Measurements from ENCODE around the gene PRR22. TPM values are rescaled to one million over a fixed set of nuclear protein-coding genes. Genes with fewer than 3 reads are reported as not detected.

PRR22 gene
- total RNA-seq, 2 experiments from 2014 or later = 5.3 to 5.4 TPM

- peaks cover 4% of the 10 kb centered on the region for H3K4me1 Mint-ChIP-seq
- ChIA-PET CTCF (interaction anchor here (1.0 kb wide), 1 partner anchor 21 kb away, joined by 5 read pairs; no protein-coding TSS in a partner anchor), POLR2A (no interaction called here)
- no peaks in the 10 kb centered on the region for H3K36me3 Mint-ChIP-seq (ENCODE audit: low read depth)
- H3K27ac Mint-ChIP-seq = no peak overlapping the region
- H3K9me3 Mint-ChIP-seq (ENCODE audit: low read depth) = no peaks in the 10 kb centered on the region
- DNase-seq = no peak
- ATAC-seq = no peak
- H3K27me3 Mint-ChIP-seq = peaks cover 3% of the 10 kb centered on the region
- intact Hi-C loops (cut with DNase I, micrococcal nuclease) = loop anchor here in 1 of 2 experiments (5.0 kb wide), 2 partner anchors 637 to 1818 kb away; partner anchors contain the start of genes CRB3 and PIAS4
- no peak overlapping the region for H3K4me3 Mint-ChIP-seq
These were observed 40.6 kb upstream of the PRR22 start for GRCh38 chr19:5825178-5825577.

DNA sequence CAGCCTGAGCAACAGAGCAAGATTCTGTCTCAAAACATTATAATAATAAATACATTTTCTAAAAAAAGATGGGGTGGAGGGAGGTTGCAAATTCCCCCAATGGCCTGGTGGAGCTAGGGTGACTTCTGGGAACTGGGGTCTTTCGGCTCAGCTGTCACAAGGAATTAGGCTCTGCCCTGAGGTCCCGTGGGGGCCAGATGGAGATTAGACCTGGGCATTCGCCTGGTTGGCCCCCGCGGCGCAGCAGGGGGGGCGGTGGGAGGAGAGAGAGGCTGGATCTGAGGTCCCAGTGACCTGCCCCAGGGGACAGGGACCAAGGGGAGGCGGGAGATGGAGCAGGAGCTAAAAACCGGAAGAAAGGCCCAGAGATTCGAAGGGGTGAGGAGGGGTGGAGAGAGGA lies 40.2 kb upstream of the PRR22 start:
- H3K9me3 Mint-ChIP-seq (ENCODE audit: low read depth) = no peaks in the 10 kb centered on the region
- intact Hi-C loops (cut with DNase I, micrococcal nuclease) = loop anchor here in 1 of 2 experiments (5.0 kb wide), 2 partner anchors 638 to 1817 kb away; partner anchors contain the start of genes CRB3 and PIAS4
- ChIA-PET CTCF (interaction anchor here (1.0 kb wide), 1 partner anchor 21 kb away, joined by 5 read pairs; no protein-coding TSS in a partner anchor), POLR2A (no interaction called here)
- no peak for ATAC-seq
- no peak overlapping the region for H3K27ac Mint-ChIP-seq
- DNase-seq = no peak
- H3K4me1 Mint-ChIP-seq = peaks cover 4% of the 10 kb centered on the region
- peaks cover 3% of the 10 kb centered on the region for H3K27me3 Mint-ChIP-seq
- H3K36me3 Mint-ChIP-seq (ENCODE audit: low read depth) = no peaks in the 10 kb centered on the region
- H3K4me3 Mint-ChIP-seq = no peak overlapping the region

DNA sequence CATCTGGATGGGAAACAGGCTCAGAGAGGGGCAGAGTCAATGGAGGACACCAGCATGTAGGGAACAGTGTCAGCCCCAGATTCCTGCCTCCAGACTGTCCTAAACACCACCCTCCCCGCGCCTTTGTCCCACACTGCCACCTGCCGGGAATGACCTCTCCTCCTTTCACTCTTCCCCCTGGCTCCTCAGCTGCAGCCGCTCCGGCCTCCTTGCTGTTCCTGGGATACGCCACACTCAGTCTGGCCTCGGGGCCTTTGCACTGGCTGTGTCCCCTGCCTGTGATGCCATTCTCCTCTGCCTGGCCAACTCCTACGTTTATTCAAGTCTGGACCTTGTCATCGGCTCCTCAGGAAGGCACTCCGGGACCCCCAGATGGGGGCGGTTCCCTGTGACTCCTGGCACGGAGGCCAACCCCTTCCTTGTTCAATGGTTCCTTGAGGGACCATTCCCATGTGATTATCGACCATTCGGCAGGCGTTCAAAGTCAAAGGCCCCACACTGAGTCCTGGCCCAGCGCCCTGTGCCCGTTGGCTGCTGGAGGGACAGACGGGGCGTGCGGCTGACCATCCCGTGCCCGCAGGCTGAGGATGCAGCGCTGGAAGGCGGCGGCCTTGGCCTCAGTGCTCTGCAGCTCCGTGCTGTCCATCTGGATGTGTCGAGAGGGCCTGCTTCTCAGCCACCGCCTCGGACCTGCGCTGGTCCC lies 39.2 kb upstream of the PRR22 start:
- Mint-ChIP-seq H3K36me3 (ENCODE audit: low read depth) (no peaks in the 10 kb centered on the region), H3K4me1 (peaks cover 4% of the 10 kb centered on the region), H3K4me3 (no peak overlapping the region), H3K27ac (no peak overlapping the region), H3K27me3 (peaks cover 3% of the 10 kb centered on the region), H3K9me3 (ENCODE audit: low read depth) (no peaks in the 10 kb centered on the region)
- POLR2A ChIA-PET = no interaction called here
- CTCF ChIA-PET = no interaction called here
- intact Hi-C loops (cut with DNase I, micrococcal nuclease) = no loop called here
- ATAC-seq (no peak), DNase-seq (no peak)

DNA sequence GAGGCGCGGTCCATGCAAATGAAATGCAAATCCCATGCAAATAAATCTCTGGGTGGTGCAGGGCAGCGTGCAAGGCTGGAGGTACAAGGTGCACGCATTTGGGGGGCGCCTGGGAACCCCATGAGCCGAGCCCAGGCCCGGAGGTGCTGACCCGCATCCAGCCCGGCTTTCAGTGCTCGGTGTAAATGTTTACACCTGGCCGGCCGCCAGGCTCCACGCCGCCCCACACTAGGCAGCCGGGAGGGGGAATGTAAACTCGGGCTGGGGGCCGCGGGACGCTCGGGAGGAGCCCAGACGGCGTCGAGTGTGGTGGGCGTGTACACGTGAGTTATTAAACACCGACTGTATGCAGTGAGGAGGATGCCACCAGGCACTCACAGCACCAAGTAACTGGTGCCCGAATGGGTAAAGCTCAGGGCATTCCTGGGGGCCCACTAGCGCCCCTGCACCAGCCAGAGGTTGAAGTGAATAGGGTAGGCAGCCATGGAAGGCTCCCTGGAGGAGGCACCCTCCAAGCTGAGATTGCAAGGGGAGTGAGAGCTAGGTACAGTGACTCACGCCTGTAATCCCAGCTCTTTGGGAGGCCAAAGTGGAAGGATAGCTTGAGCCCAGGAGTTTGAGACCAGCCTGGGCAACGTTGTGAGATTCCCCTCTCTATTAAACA lies 37.8 kb upstream of the PRR22 start:
- no peak for DNase-seq
- POLR2A ChIA-PET = interaction anchor here (0.6 kb wide), 1 partner anchor 345 kb away, joined by 3 read pairs; no protein-coding TSS in a partner anchor
- Mint-ChIP-seq H3K4me1 (peaks cover 4% of the 10 kb centered on the region), H3K9me3 (ENCODE audit: low read depth) (no peaks in the 10 kb centered on the region), H3K36me3 (ENCODE audit: low read depth) (no peaks in the 10 kb centered on the region), H3K27ac (no peak overlapping the region), H3K4me3 (no peak overlapping the region), H3K27me3 (peaks cover 3% of the 10 kb centered on the region)
- intact Hi-C loops (cut with DNase I, micrococcal nuclease) = no loop called here
- ATAC-seq = no peak
- CTCF ChIA-PET = interaction anchor here (1.2 to 2.7 kb wide), 2 partner anchors 16 to 18 kb away, joined by 4 to 8 read pairs; partner anchors contain the start of gene NRTN

DNA sequence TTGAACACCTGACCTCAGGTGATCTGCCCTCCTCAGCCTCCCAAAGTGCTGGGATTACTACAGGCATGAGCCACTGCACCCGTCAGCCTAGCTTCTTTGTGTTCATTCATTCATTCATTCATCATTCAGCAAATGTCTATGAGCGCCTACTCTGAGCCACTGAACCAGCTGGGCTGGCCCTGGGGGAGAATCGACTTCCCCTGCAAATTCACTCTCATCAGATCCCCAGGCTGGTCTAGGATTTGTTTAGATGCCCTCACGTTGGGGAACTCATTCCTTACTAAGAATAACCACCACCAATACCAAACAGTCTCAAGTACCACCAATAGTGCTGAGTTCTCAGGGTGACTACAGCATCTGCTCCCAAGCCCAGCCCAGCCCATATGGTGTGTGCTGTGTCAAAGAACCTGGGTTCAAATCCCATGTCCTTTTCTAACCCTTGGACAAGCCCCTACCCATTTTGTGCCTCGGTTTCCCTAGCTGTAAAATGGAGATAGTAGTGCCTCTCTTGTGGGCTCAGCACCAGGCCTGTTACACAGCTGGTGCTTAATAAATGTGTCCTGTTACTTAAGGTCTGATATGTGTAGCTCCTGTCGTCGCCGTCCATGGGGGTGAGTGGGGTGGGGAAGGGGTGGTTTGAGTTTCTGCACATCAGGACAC lies 37.1 kb upstream of the PRR22 start:
- POLR2A ChIA-PET = interaction anchor here (0.6 kb wide), 2 partner anchors 287 to 345 kb away, joined by 3 read pairs; no protein-coding TSS in a partner anchor
- H3K4me1 Mint-ChIP-seq = peaks cover 2% of the 10 kb centered on the region
- no peak overlapping the region for H3K27ac Mint-ChIP-seq
- ATAC-seq (no peak), DNase-seq (no peak)
- CTCF ChIA-PET = interaction anchor here (1.2 to 2.7 kb wide), 2 partner anchors 15 to 18 kb away, joined by 4 to 8 read pairs; partner anchors contain the start of gene NRTN
- peaks cover 3% of the 10 kb centered on the region for H3K27me3 Mint-ChIP-seq
- intact Hi-C loops (cut with DNase I, micrococcal nuclease) = no loop called here
- H3K9me3 Mint-ChIP-seq (ENCODE audit: low read depth) = no peaks in the 10 kb centered on the region
- no peak overlapping the region for H3K4me3 Mint-ChIP-seq
- H3K36me3 Mint-ChIP-seq (ENCODE audit: low read depth) = no peaks in the 10 kb centered on the region

GRCh38 chr19:5820785-5821184 lies 36.2 kb upstream of the PRR22 start:
- ATAC-seq = no peak
- CTCF ChIA-PET = interaction anchor here (2.7 kb wide), 1 partner anchor 17 kb away, joined by 8 read pairs; the partner anchor contains the start of gene NRTN
- POLR2A ChIA-PET = interaction anchor here (0.6 kb wide), 1 partner anchor 287 kb away, joined by 3 read pairs; no protein-coding TSS in a partner anchor
- Mint-ChIP-seq H3K27me3 (peaks cover 3% of the 10 kb centered on the region), H3K36me3 (ENCODE audit: low read depth) (no peaks in the 10 kb centered on the region), H3K4me3 (no peak overlapping the region), H3K9me3 (ENCODE audit: low read depth) (no peaks in the 10 kb centered on the region), H3K4me1 (no peaks in the 10 kb centered on the region), H3K27ac (peak overlapping the region; percentile 19)
- intact Hi-C loops (cut with DNase I, micrococcal nuclease) = no loop called here
- DNase-seq = no peak

DNA sequence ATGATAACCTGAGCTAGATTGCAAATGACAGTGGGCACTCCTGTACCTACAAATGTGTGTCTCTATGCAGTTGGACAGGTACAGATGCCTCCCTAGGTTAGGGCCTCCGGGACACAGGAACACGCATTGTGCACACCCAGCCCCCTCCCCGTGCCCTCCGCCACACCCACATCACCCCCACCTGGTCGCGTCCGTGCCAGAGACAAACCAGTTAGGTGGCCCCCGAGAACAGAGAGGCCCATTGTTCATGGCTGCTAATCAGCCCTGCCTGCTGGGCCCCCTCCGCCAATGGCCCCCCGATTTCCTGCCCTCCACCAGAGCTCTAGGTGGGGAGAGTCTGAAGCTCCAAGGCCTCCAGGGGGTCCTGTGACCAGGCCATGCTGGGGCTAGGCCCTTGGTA lies 34.0 kb upstream of the PRR22 start:
- DNase-seq (no peak), ATAC-seq (no peak)
- H3K4me3 Mint-ChIP-seq = no peak overlapping the region
- POLR2A ChIA-PET = no interaction called here
- intact Hi-C loops (cut with DNase I, micrococcal nuclease) = no loop called here
- H3K9me3 Mint-ChIP-seq (ENCODE audit: low read depth) = no peaks in the 10 kb centered on the region
- peaks cover 3% of the 10 kb centered on the region for H3K27me3 Mint-ChIP-seq
- CTCF ChIA-PET = no interaction called here
- no peaks in the 10 kb centered on the region for H3K36me3 Mint-ChIP-seq (ENCODE audit: low read depth)
- H3K27ac Mint-ChIP-seq = no peak overlapping the region
- H3K4me1 Mint-ChIP-seq = no peaks in the 10 kb centered on the region

DNA sequence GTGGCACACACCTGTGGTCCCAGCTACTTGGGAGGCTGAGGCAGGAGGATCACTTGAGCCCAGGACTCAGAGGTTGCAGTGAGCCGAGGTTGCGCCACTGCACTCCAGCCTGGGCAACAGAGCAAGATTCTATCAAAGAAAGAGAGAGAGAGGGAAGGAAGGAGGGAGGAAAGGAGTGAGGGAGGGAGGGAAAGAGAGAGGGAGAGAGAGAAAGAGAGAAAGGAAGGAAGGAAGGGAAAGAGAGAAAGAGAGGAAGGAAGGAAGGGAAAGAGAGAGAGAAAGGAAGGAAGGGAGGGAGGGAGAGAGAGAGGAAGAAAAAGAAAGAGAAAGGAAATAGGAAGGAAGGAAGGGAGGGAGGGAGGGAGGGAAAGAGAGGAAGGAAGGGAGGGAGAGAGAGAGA lies 32.7 kb upstream of the PRR22 start:
- no peak for ATAC-seq
- CTCF ChIA-PET = interaction anchor here (0.6 kb wide), 1 partner anchor 86 kb away, joined by 3 read pairs; no protein-coding TSS in a partner anchor

DNA sequence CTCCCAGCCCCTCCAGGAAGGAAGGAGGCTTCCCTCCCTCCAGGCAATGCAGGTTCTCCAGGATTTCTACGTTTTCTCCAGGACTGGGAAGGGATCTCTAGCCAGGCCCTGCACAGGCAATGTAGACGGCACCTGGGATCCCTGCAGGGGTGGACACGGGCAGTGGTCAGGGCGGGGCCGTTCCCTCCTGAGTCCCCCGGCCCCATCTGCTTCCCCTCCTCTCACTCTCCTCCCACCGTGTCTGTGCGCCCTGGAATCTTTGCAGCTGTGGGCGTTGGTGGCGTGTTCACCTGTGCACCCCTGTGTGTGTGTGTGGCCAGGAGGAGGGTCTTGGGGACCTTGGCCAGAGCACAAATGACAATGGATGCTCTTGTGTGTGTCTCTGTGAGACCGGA lies 30.3 kb upstream of the PRR22 start:
- intact Hi-C loops (cut with DNase I, micrococcal nuclease) = no loop called here
- no peak overlapping the region for H3K4me3 Mint-ChIP-seq
- CTCF ChIA-PET = interaction anchor here (0.6 kb wide), 1 partner anchor 21 kb away, joined by 3 read pairs; no protein-coding TSS in a partner anchor
- no peaks in the 10 kb centered on the region for H3K9me3 Mint-ChIP-seq (ENCODE audit: low read depth)
- H3K36me3 Mint-ChIP-seq (ENCODE audit: low read depth) = no peaks in the 10 kb centered on the region
- ATAC-seq (no peak), DNase-seq (no peak)
- H3K27ac Mint-ChIP-seq = no peak overlapping the region
- POLR2A ChIA-PET = no interaction called here
- H3K4me1 Mint-ChIP-seq = no peaks in the 10 kb centered on the region
- no peaks in the 10 kb centered on the region for H3K27me3 Mint-ChIP-seq

More for the DNA sequence above, 32.7 kb upstream of the PRR22 start:
- intact Hi-C loops (cut with DNase I, micrococcal nuclease) = no loop called here
- no peaks in the 10 kb centered on the region for H3K36me3 Mint-ChIP-seq (ENCODE audit: low read depth)
- no peak for DNase-seq
- POLR2A ChIA-PET = no interaction called here
- H3K4me3 Mint-ChIP-seq = no peak overlapping the region
- H3K4me1 Mint-ChIP-seq = no peaks in the 10 kb centered on the region
- no peaks in the 10 kb centered on the region for H3K9me3 Mint-ChIP-seq (ENCODE audit: low read depth)
- H3K27me3 Mint-ChIP-seq = peaks cover 3% of the 10 kb centered on the region
- no peak overlapping the region for H3K27ac Mint-ChIP-seq

GRCh38 chr19:5814123-5814851 lies 29.7 kb upstream of the PRR22 start:
- Mint-ChIP-seq H3K4me1 (no peaks in the 10 kb centered on the region), H3K36me3 (ENCODE audit: low read depth) (no peaks in the 10 kb centered on the region), H3K27me3 (no peaks in the 10 kb centered on the region), H3K4me3 (no peak overlapping the region), H3K27ac (no peak overlapping the region), H3K9me3 (ENCODE audit: low read depth) (no peaks in the 10 kb centered on the region)
- no peak for ATAC-seq
- ChIA-PET CTCF (interaction anchor here (0.6 kb wide), 3 partner anchors 10 to 79 kb away, joined by 3 read pairs; no protein-coding TSS in a partner anchor), POLR2A (no interaction called here)
- intact Hi-C loops (cut with DNase I, micrococcal nuclease) = no loop called here
- no peak for DNase-seq

- H3K27ac Mint-ChIP-seq = no peak overlapping the region
- H3K9me3 Mint-ChIP-seq (ENCODE audit: low read depth) = no peaks in the 10 kb centered on the region
- DNase-seq = no peak
- no peaks in the 10 kb centered on the region for H3K36me3 Mint-ChIP-seq (ENCODE audit: low read depth)
- POLR2A ChIA-PET = no interaction called here
- CTCF ChIA-PET = interaction anchor here (1.2 kb wide), 1 partner anchor 17 kb away, joined by 4 read pairs; no protein-coding TSS in a partner anchor
- no peaks in the 10 kb centered on the region for H3K27me3 Mint-ChIP-seq
- intact Hi-C loops (cut with DNase I, micrococcal nuclease) = no loop called here
- no peak for ATAC-seq
- no peaks in the 10 kb centered on the region for H3K4me1 Mint-ChIP-seq
- no peak overlapping the region for H3K4me3 Mint-ChIP-seq
These were observed 26.6 kb upstream of the PRR22 start for GRCh38 chr19:5811117-5811516.
